ENCODE results near the gene MAD2L2. TPM values are rescaled to one million over a fixed set of nuclear protein-coding genes. Genes with fewer than 3 reads are reported as not detected.

The MAD2L2 gene
- total RNA-seq, 1 donor from 2014 or later: 48.0 TPM

GRCh38 chr1:11634365-11635192 is 46.4 kb downstream of the MAD2L2 start:
- no peaks in the 10 kb centered on the region for H3K36me3 Mint-ChIP-seq (ENCODE audit: unreplicated experiment)
- no peak overlapping the region for H3K27ac Mint-ChIP-seq (ENCODE audit: unreplicated experiment)
- DNase-seq (ENCODE audit: extremely low spot score, unreplicated experiment): no peak
- peaks cover 2% of the 10 kb centered on the region for H3K4me1 Mint-ChIP-seq (ENCODE audit: unreplicated experiment)
- no peak for TF ChIP-seq CTCF (IDR thresholded peaks at IDR 0.05)
- H3K27me3 Mint-ChIP-seq (ENCODE audit: unreplicated experiment): peaks cover 9% of the 10 kb centered on the region
- H3K9me3 Mint-ChIP-seq (ENCODE audit: unreplicated experiment): no peaks in the 10 kb centered on the region
- H3K4me3 Mint-ChIP-seq (ENCODE audit: unreplicated experiment): no peak overlapping the region

GRCh38 chr1:11629184-11630016 is 51.5 kb downstream of the MAD2L2 start:
- Mint-ChIP-seq H3K27me3 (ENCODE audit: unreplicated experiment) (peaks cover 9% of the 10 kb centered on the region), H3K4me3 (ENCODE audit: unreplicated experiment) (no peak overlapping the region), H3K9me3 (ENCODE audit: unreplicated experiment) (no peaks in the 10 kb centered on the region), H3K4me1 (ENCODE audit: unreplicated experiment) (no peaks in the 10 kb centered on the region), H3K36me3 (ENCODE audit: unreplicated experiment) (no peaks in the 10 kb centered on the region), H3K27ac (ENCODE audit: unreplicated experiment) (no peak overlapping the region)
- TF ChIP-seq CTCF (IDR thresholded peaks at IDR 0.05): no peak
- DNase-seq (ENCODE audit: extremely low spot score, unreplicated experiment): no peak

- Mint-ChIP-seq H3K36me3 (ENCODE audit: unreplicated experiment) (no peaks in the 10 kb centered on the region), H3K4me3 (ENCODE audit: unreplicated experiment) (no peak overlapping the region)
- no peak for DNase-seq (ENCODE audit: extremely low spot score, unreplicated experiment)
These were observed 52.2 kb downstream of the MAD2L2 start for GRCh38 chr1:11628767-11629166.

GRCh38 chr1:11626551-11626950 is 54.4 kb downstream of the MAD2L2 start:
- H3K27ac Mint-ChIP-seq (ENCODE audit: unreplicated experiment): no peak overlapping the region
- DNase-seq (ENCODE audit: extremely low spot score, unreplicated experiment): no peak
- no peaks in the 10 kb centered on the region for H3K36me3 Mint-ChIP-seq (ENCODE audit: unreplicated experiment)
- H3K4me1 Mint-ChIP-seq (ENCODE audit: unreplicated experiment): no peaks in the 10 kb centered on the region
- no peaks in the 10 kb centered on the region for H3K9me3 Mint-ChIP-seq (ENCODE audit: unreplicated experiment)
- TF ChIP-seq CTCF (IDR thresholded peaks at IDR 0.05): no peak
- H3K27me3 Mint-ChIP-seq (ENCODE audit: unreplicated experiment): peaks cover 9% of the 10 kb centered on the region
- H3K4me3 Mint-ChIP-seq (ENCODE audit: unreplicated experiment): no peak overlapping the region

More at GRCh38 chr1:11628767-11629166, 52.2 kb downstream of the MAD2L2 start:
- Mint-ChIP-seq H3K4me1 (ENCODE audit: unreplicated experiment) (no peaks in the 10 kb centered on the region), H3K27ac (ENCODE audit: unreplicated experiment) (no peak overlapping the region), H3K27me3 (ENCODE audit: unreplicated experiment) (peaks cover 9% of the 10 kb centered on the region), H3K9me3 (ENCODE audit: unreplicated experiment) (no peaks in the 10 kb centered on the region)
- TF ChIP-seq CTCF (IDR thresholded peaks at IDR 0.05): no peak

Other genes with a start within 250 kb of the MAD2L2 start
- 0.21 and 0.43 TPM in 2 replicates for gene DISP3, start 202.0 kb downstream of the MAD2L2 start, total RNA-seq
- 1.4 and 2.0 TPM in 2 replicates for gene FBXO2, start 26.7 kb downstream of the MAD2L2 start, total RNA-seq
- 27.7 and 29.6 TPM in 2 replicates for gene FBXO44, start 26.3 kb downstream of the MAD2L2 start, total RNA-seq
- 7.8 and 8.4 TPM in 2 replicates for gene FBXO6, start 16.9 kb downstream of the MAD2L2 start, total RNA-seq
- 0.10 and 0.21 TPM in 2 replicates for gene DRAXIN, start 10.6 kb upstream of the MAD2L2 start, total RNA-seq
- 25.4 and 30.4 TPM in 2 replicates for gene AGTRAP, start 55.0 kb upstream of the MAD2L2 start, total RNA-seq
- gene C1orf167, start 81.0 kb upstream of the MAD2L2 start, total RNA-seq: not detected in 2 replicates
- gene MTHFR, start 124.8 kb upstream of the MAD2L2 start, total RNA-seq: 30.5 and 33.2 TPM in 2 replicates
- gene CLCN6, start 125.0 kb upstream of the MAD2L2 start, total RNA-seq: 27.8 and 30.4 TPM in 2 replicates
- not detected in 2 replicates for gene NPPA, start 166.6 kb upstream of the MAD2L2 start, total RNA-seq
- not detected in 2 replicates for gene NPPB, start 177.8 kb upstream of the MAD2L2 start, total RNA-seq
- 45.1 and 46.9 TPM in 2 replicates for gene KIAA2013, start 245.3 kb upstream of the MAD2L2 start, total RNA-seq

All from osteocyte (in vitro differentiated cells).